Mesenchymal stem cell (in vitro differentiated cells and primary cell): ENCODE data around the gene CCDC51.
A peak's percentile ranks its signal among the peaks of the same experiment; 100 is the strongest.

Source experiments
- DNase-seq: peaks from one replicate; pipeline ENCODE4 v3.0.0-alpha.2; 2013
- H2AFZ ChIP-seq: one replicate; pipeline ENCODE4 v1.6.1; 2013; ENCODE audit warnings: low read depth, mild to moderate bottlenecking, control low read depth, inconsistent platforms, low read length, moderate library complexity
- H2AK5ac ChIP-seq: 2 replicates; pipeline ENCODE4 v1.6.1; 2013; ENCODE audit warnings: low read length, moderate library complexity, mild to moderate bottlenecking, inconsistent platforms; ENCODE audit not compliant: severe bottlenecking
- H2BK120ac ChIP-seq: one replicate; pipeline ENCODE4 v1.6.1; 2013; ENCODE audit warnings: low read depth, mild to moderate bottlenecking, inconsistent platforms, low read length, moderate library complexity
- H2BK12ac ChIP-seq, 2 experiments: one replicate each; pipeline ENCODE4 v1.6.1; 2013; ENCODE audit warnings: inconsistent platforms in 2 of 2, low read length in 2 of 2, mild to moderate bottlenecking in 2 of 2, moderate library complexity in 2 of 2, control low read depth in 1 of 2
- H2BK15ac ChIP-seq: one replicate; pipeline ENCODE4 v1.6.1; 2013; ENCODE audit warnings: mild to moderate bottlenecking, low read depth, inconsistent platforms; ENCODE audit not compliant: poor library complexity, severe bottlenecking
- H2BK5ac ChIP-seq: 2 replicates; pipeline ENCODE4 v1.6.1; 2013; ENCODE audit warnings: low read depth, mild to moderate bottlenecking, low read length, control low read depth, inconsistent platforms; ENCODE audit not compliant: poor library complexity, severe bottlenecking
- H3K14ac ChIP-seq, 2 experiments: one replicate each; pipeline ENCODE4 v1.6.1; 2013; ENCODE audit warnings: inconsistent platforms in 2 of 2, low read length in 2 of 2, control low read depth in 1 of 2, mild to moderate bottlenecking in 1 of 2, moderate library complexity in 1 of 2
- H3K18ac ChIP-seq, 2 experiments: one replicate each; pipeline ENCODE4 v1.6.1; 2013; ENCODE audit warnings: inconsistent platforms in 2 of 2, low read length in 2 of 2, control low read depth in 1 of 2, low read depth in 1 of 2, mild to moderate bottlenecking in 1 of 2
- H3K23ac ChIP-seq, 2 experiments: one replicate each; pipeline ENCODE4 v1.6.1; 2013; ENCODE audit warnings: inconsistent platforms in 2 of 2, low read length in 2 of 2, mild to moderate bottlenecking in 2 of 2, moderate library complexity in 2 of 2, control low read depth in 1 of 2
- H3K27ac ChIP-seq: 2 replicates; pipeline ENCODE4 v1.5.1; 2013; ENCODE audit warnings: mild to moderate bottlenecking, moderate library complexity, low read length, control low read depth, inconsistent platforms; ENCODE audit not compliant: poor library complexity, severe bottlenecking
- H3K27me3 ChIP-seq, 2 experiments: 2 replicates each; pipeline versions ENCODE4 v1.6.1 to v1.7.0; 2013; ENCODE audit warnings: low read length in 2 of 2, mild to moderate bottlenecking in 2 of 2, moderate library complexity in 2 of 2, control low read depth in 1 of 2, inconsistent platforms in 1 of 2; ENCODE audit not compliant: control insufficient read depth in 1 of 2, insufficient read depth in 1 of 2
- H3K36me3 ChIP-seq, 2 experiments: 2 replicates each; pipeline versions ENCODE4 v1.6.1 to v1.7.0; 2013; ENCODE audit warnings: low read length in 2 of 2, control low read depth in 1 of 2, inconsistent platforms in 1 of 2, low read depth in 1 of 2, mild to moderate bottlenecking in 1 of 2; ENCODE audit not compliant: insufficient read depth in 2 of 2, control insufficient read depth in 1 of 2
- H3K4ac ChIP-seq, 2 experiments: one replicate each; pipeline ENCODE4 v1.6.1; 2013; ENCODE audit warnings: inconsistent platforms in 2 of 2, low read length in 2 of 2, mild to moderate bottlenecking in 2 of 2, moderate library complexity in 2 of 2, control low read depth in 1 of 2, low read depth in 1 of 2
- H3K4me1 ChIP-seq: 2 replicates; pipeline ENCODE4 v1.6.1; 2013; ENCODE audit warnings: low read depth, low read length, control low read depth; ENCODE audit not compliant: control insufficient read depth, insufficient read depth
- H3K4me2 ChIP-seq: 2 replicates; pipeline ENCODE4 v1.6.1; 2013; ENCODE audit warnings: low read length, mild to moderate bottlenecking, inconsistent platforms; ENCODE audit not compliant: poor library complexity, severe bottlenecking
- H3K4me3 ChIP-seq, 2 experiments: 2 replicates each; pipeline versions ENCODE4 v1.5.1 to v1.7.0; 2013; ENCODE audit warnings: low read length in 2 of 2, mild to moderate bottlenecking in 2 of 2, control low read depth in 1 of 2, low read depth in 1 of 2; ENCODE audit not compliant: insufficient read depth in 1 of 2
- H3K79me1 ChIP-seq: replicated peaks from 2 replicates; pipeline ENCODE4 v1.6.1; 2013; ENCODE audit warnings: mild to moderate bottlenecking, control low read depth, low read length, inconsistent platforms; ENCODE audit not compliant: poor library complexity, severe bottlenecking
- H3K9ac ChIP-seq: 2 replicates; pipeline ENCODE4 v1.7.0; 2013; ENCODE audit warnings: mild to moderate bottlenecking, low read length, moderate library complexity
- H3K9me3 ChIP-seq: 2 replicates; pipeline ENCODE4 v1.7.0; 2013; ENCODE audit warnings: mild to moderate bottlenecking, low read length; ENCODE audit not compliant: control insufficient read depth
- H4K8ac ChIP-seq: one replicate; pipeline ENCODE4 v1.6.1; 2013; ENCODE audit warnings: inconsistent platforms, mild to moderate bottlenecking, low read length, moderate library complexity
- H4K91ac ChIP-seq: one replicate; pipeline ENCODE4 v1.6.1; 2013; ENCODE audit warnings: mild to moderate bottlenecking, low read length, inconsistent platforms
- WGBS: methylation state at CpG from one replicate; pipeline ENCODE4 v1.1.7; 2013; ENCODE audit warnings: mixed read lengths; 5-methylcytosine and 5-hydroxymethylcytosine counted together

The CCDC51 gene

DNA sequence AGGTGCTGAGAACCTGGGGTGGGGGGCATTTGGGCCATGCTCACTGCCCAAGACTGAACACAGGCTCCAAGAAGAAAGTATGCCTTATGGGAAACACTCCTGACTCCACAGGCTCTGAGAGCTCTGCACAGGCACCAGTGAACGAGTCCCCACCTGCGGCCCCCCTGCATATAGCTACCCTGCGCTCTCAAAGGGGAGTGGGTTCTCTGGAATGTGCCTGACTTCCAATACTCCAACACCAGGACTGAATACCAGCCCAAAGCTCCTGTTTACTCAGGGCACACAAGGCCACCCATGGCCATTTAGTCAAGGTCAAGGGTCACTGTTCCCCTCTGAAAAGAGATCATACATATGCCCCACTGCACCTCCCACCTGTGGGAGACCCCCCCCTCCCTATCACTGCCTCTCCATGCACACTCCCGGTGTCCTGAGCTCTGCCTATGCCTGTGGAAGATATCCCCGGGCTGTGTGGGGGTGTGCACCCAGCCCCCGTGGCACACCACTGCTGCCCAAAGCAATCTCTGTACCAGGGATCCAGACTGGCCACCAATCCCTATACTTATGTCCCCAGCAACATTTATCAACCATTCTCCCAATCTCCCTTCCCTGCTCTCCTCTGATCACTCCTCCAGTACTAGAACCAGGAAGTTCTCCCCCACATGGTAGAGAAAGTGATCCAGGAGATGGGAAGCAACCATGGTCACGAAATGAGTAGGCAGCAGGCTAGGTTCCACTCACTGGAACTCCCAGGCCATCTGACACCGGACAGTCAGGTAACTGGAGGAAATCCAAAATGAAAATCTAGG lies 8.5 kb downstream of the CCDC51 start:
- Histone ChIP-seq H3K4ac (no peak overlapping the region), H2AK5ac (peak overlapping the region; percentile 20), H4K91ac (no peak overlapping the region), H3K36me3 (peaks cover 24 to 29% of the 10 kb centered on the region in 2 experiments), H2BK12ac (no peak overlapping the region), H3K4me2 (no peak overlapping the region), H4K8ac (no peak overlapping the region), H2BK15ac (no peak overlapping the region), H3K79me1 (peaks cover 25% of the 10 kb centered on the region), H2BK120ac (no peak overlapping the region), H2BK5ac (no peak overlapping the region), H3K9me3 (no peaks in the 10 kb centered on the region), H3K4me1 (peaks cover 48% of the 10 kb centered on the region), H3K14ac (no peak overlapping the region), H3K18ac (no peak overlapping the region), H3K27me3 (no peaks in the 10 kb centered on the region), H3K4me3 (no peak overlapping the region), H3K9ac (peak overlapping the region; percentile 17), H3K23ac (no peak overlapping the region), H2AFZ (no peak overlapping the region), H3K27ac (no peak overlapping the region)
- DNase-seq = no peak
- 95% methylated on average over 8 of the region's 8 CpGs for WGBS

- Histone ChIP-seq H3K4me2 (no peak overlapping the region), H3K4me1 (peaks cover 55% of the 10 kb centered on the region), H2AK5ac (no peak overlapping the region), H3K18ac (no peak overlapping the region), H3K23ac (no peak overlapping the region), H3K9ac (peak overlapping the region; percentile 23), H3K36me3 (peaks cover 24 to 29% of the 10 kb centered on the region in 2 experiments), H2AFZ (no peak overlapping the region), H3K4ac (no peak overlapping the region), H4K8ac (no peak overlapping the region), H3K27ac (no peak overlapping the region), H3K27me3 (no peaks in the 10 kb centered on the region), H2BK12ac (no peak overlapping the region), H3K9me3 (no peaks in the 10 kb centered on the region), H2BK15ac (no peak overlapping the region), H3K79me1 (peaks cover 31% of the 10 kb centered on the region), H2BK5ac (no peak overlapping the region), H4K91ac (no peak overlapping the region), H2BK120ac (no peak overlapping the region), H3K14ac (no peak overlapping the region), H3K4me3 (no peak overlapping the region)
- no peak for DNase-seq
- 100% methylated on average over 1 of the region's 1 CpG for WGBS
These were observed 9.2 kb downstream of the CCDC51 start for GRCh38 chr3:48430708-48431101.

GRCh38 chr3:48429960-48430707 lies 9.8 kb downstream of the CCDC51 start, which contains the start of gene PLXNB1:
PLXNB1 (minus strand) TSS chr3:48430086; CDS start chr3:48424611, 5,475 bp downstream.
- Histone ChIP-seq H2BK120ac (peak within 1 kb of the TSS; percentile 71), H2BK15ac (peak within 1 kb of the TSS; percentile 84), H3K4me3 (peak within 1 kb of the TSS; percentile 72 to 79), H3K14ac (no peak within 1 kb of the TSS), H4K91ac (peak within 1 kb of the TSS; percentile 84), H2BK12ac (peak within 1 kb of the TSS in 1 of 2 experiments; percentile 15), H4K8ac (peak within 1 kb of the TSS; percentile 83), H3K4me2 (peak within 1 kb of the TSS; percentile 86), H3K4ac (peak within 1 kb of the TSS; percentile 42 to 47), H3K27ac (no peak within 1 kb of the TSS), H3K27me3 (no peaks in the 10 kb centered on the region), H2BK5ac (no peak within 1 kb of the TSS), H2AFZ (peak within 1 kb of the TSS; percentile 36), H3K36me3 (peaks cover 24 to 29% of the 10 kb centered on the region in 2 experiments), H3K9ac (peak within 1 kb of the TSS; percentile 80), H3K4me1 (peaks cover 61% of the 10 kb centered on the region), H3K18ac (peak within 1 kb of the TSS; percentile 56 to 84), H3K79me1 (peaks cover 30% of the 10 kb centered on the region), H2AK5ac (peak within 1 kb of the TSS; percentile 19), H3K23ac (peak within 1 kb of the TSS in 1 of 2 experiments; percentile 61), H3K9me3 (no peaks in the 10 kb centered on the region)
- DNase-seq = peak; percentile 61
- WGBS = 27% methylated on average over 15 of the region's 15 CpGs
